HepG2 (cell line): ENCODE measurements around the gene CES1. TPM values are rescaled to one million over a fixed set of nuclear protein-coding genes. Genes with fewer than 3 reads are reported as not detected.

Experiments used
- ARNT2 ChIP-seq: sonication (generic); formaldehyde crosslinking; IDR thresholded peaks from 2 replicates; pipeline ENCODE4 v1.8.0; 2022; ENCODE audit warnings: mild to moderate bottlenecking, low read depth, missing genetic modification reagents, moderate library complexity
- CERS6 ChIP-seq: sonication (generic); formaldehyde crosslinking; IDR thresholded peaks from 2 replicates; pipeline ENCODE4 v1.5.0; 2020; ENCODE audit warnings: missing genetic modification reagents
- DNMT1 ChIP-seq: sonication (generic); formaldehyde crosslinking; IDR thresholded peaks from 2 replicates; pipeline ENCODE4 v1.5.1; 2020; ENCODE audit warnings: mild to moderate bottlenecking, missing genetic modification reagents
- DR1 ChIP-seq: sonication (generic); formaldehyde crosslinking; IDR thresholded peaks from 2 replicates; pipeline ENCODE4 v1.8.0; 2021; ENCODE audit warnings: mild to moderate bottlenecking, missing genetic modification reagents, inconsistent platforms
- PHF21A ChIP-seq: sonication (generic); formaldehyde crosslinking; IDR thresholded peaks from 2 replicates; pipeline ENCODE4 v1.5.0; 2020; ENCODE audit warnings: mild to moderate bottlenecking, missing genetic modification reagents
- PITX1 ChIP-seq: sonication (generic); formaldehyde crosslinking; IDR thresholded peaks from 2 replicates; pipeline ENCODE4 v1.5.1; 2020; ENCODE audit warnings: mild to moderate bottlenecking, missing genetic modification reagents
- PLRG1 ChIP-seq: fragments of 450-650 bp; conservative IDR thresholded peaks from 2 replicates; pipeline ENCODE4 v1.6.1; 2016
- STAG1 ChIP-seq: sonication (generic); formaldehyde crosslinking; IDR thresholded peaks from 2 replicates; pipeline ENCODE4 v1.4.0; 2020; ENCODE audit warnings: missing genetic modification reagents
- STAT6 ChIP-seq: sonication (generic); formaldehyde crosslinking; IDR thresholded peaks from 2 replicates; pipeline ENCODE4 v1.4.0; 2020; ENCODE audit warnings: missing genetic modification reagents, mild to moderate bottlenecking, borderline replicate concordance
- YEATS4 ChIP-seq: sonication (generic); formaldehyde crosslinking; IDR thresholded peaks from 2 replicates; pipeline ENCODE4 v1.4.0; 2020; ENCODE audit warnings: missing genetic modification reagents, borderline replicate concordance
- ZNF350 ChIP-seq: sonication (generic); formaldehyde crosslinking; IDR thresholded peaks from 2 replicates; pipeline ENCODE4 v1.4.0; 2020; ENCODE audit warnings: mild to moderate bottlenecking, low read depth, missing genetic modification reagents, borderline replicate concordance
- ZNF512 ChIP-seq: sonication (generic); formaldehyde crosslinking; IDR thresholded peaks from 2 replicates; pipeline ENCODE4 v1.4.0; 2020; ENCODE audit warnings: mild to moderate bottlenecking, missing genetic modification reagents
- ZNF530 ChIP-seq: sonication (generic); formaldehyde crosslinking; IDR thresholded peaks from 2 replicates; pipeline ENCODE4 v1.5.0; 2020; ENCODE audit warnings: low read depth, mild to moderate bottlenecking, missing genetic modification reagents
- ZNF672 ChIP-seq: sonication (generic); formaldehyde crosslinking; IDR thresholded peaks from 2 replicates; pipeline ENCODE4 v1.8.1; 2022; ENCODE audit warnings: missing genetic modification reagents
- ZNF747 ChIP-seq: sonication (generic); formaldehyde crosslinking; IDR thresholded peaks from 2 replicates; pipeline ENCODE4 v1.8.1; 2023; ENCODE audit warnings: missing genetic modification reagents, mild to moderate bottlenecking, borderline replicate concordance
- ZNF883 ChIP-seq: sonication (generic); formaldehyde crosslinking; IDR thresholded peaks from 2 replicates; pipeline ENCODE4 v1.5.1; 2020; ENCODE audit warnings: mild to moderate bottlenecking, missing genetic modification reagents; ENCODE audit errors: not compliant biosample characterization
- polyA plus RNA-seq, 8 experiments: library from polyadenylated mRNA; depleted of rRNA in 3 of 8; stranded (reverse) in 7 of 8; unstranded in 1 of 8; fragments of >200 nt; fragmentation: Illumina TruSeq in 4 of 8; extraction: Trizol in 4 of 8; gene quantifications; 2 replicates each; pipeline versions ENCODE4 v1.2.1 to v1.2.3, GENCODE V29; 2011 to 2016; ENCODE audit warnings: low read depth in 4 of 8, missing spikeins in 1 of 8, mixed read lengths in 1 of 8; ENCODE audit not compliant: insufficient read depth in 1 of 8
- total RNA-seq, 5 experiments: library from RNA; depleted of rRNA; stranded (reverse); fragments of >200 nt; fragmentation: Illumina TruSeq; extraction: Trizol; gene quantifications; 2 replicates each; pipeline ENCODE4 v1.2.3, GENCODE V29; 2016; ENCODE audit warnings: low read depth in 1 of 5

CES1 gene
- total and polyA plus RNA-seq, 2 of the 13 experiments (the other 11 are each of a cell fraction or from before 2014, with no cell fraction given) = 136 to 198 TPM

- TF ChIP-seq CERS6 (CRISPR knock-in tag) = no peak
- TF ChIP-seq ZNF747 (CRISPR knock-in tag) = peak; percentile 9; the same call in 1 of the 2 replicates
- peak; percentile 76 for TF ChIP-seq ARNT2 (CRISPR knock-in tag)
- TF ChIP-seq YEATS4 = peak; percentile 16; the same call in 1 of the 2 replicates
- TF ChIP-seq STAG1 (CRISPR knock-in tag) = no peak
- TF ChIP-seq ZNF512 (CRISPR knock-in tag) = no peak
- no peak; the same call in 1 of the 2 replicates for TF ChIP-seq ZNF350 (CRISPR knock-in tag)
- peak; percentile 91 for TF ChIP-seq PITX1
- peak; percentile 97 for TF ChIP-seq PHF21A
- TF ChIP-seq STAT6 (CRISPR knock-in tag) = peak; percentile 75; the same call in 1 of the 2 replicates
- TF ChIP-seq ZNF530 = no peak
- TF ChIP-seq ZNF672 = no peak
- no peak for TF ChIP-seq ZNF883 (CRISPR knock-in tag)
- TF ChIP-seq DNMT1 (CRISPR knock-in tag) = no peak
- no peak for TF ChIP-seq PLRG1
- TF ChIP-seq DR1 (CRISPR knock-in tag) = no peak
- TF ChIP-seq, all 625 proteins: peak for 236
These were observed at the start of gene CES1 (continued) for GRCh38 chr16:55832773-55833691.
